NCI-H69 (cell line): ENCODE measurements around the gene NOXO1.
"Not testable (repeated sequence)": the region's sequence is repeated elsewhere in the genome, so short reads cannot be mapped to it uniquely, and the experiment has no call there.

Source experiments
- DNase-seq: peaks from one replicate; lab custom pipeline; 2025; lab: John Stamatoyannopoulos, UW

The NOXO1 gene

GRCh38 chr16:1942047-1942809 lies 39.0 kb downstream of the NOXO1 start:
- peak; percentile 28 for DNase-seq

GRCh38 chr16:1941162-1942046 lies 39.9 kb downstream of the NOXO1 start:
- DNase-seq, result no peak

- DNase-seq, result no peak
Observed at GRCh38 chr16:1940273-1941161, 40.8 kb downstream of the NOXO1 start.

- not testable (repeated sequence) for DNase-seq
Observed at GRCh38 chr16:1939833-1940232, 41.4 kb downstream of the NOXO1 start.

GRCh38 chr16:1938910-1939309 lies 42.4 kb downstream of the NOXO1 start:
- DNase-seq, result no peak

- DNase-seq, result no peak
Observed at GRCh38 chr16:1938316-1938715, 43.0 kb downstream of the NOXO1 start.

GRCh38 chr16:1936945-1937479 lies 44.3 kb downstream of the NOXO1 start:
- DNase-seq, result no peak

GRCh38 chr16:1933097-1933661 lies 48.1 kb downstream of the NOXO1 start:
- DNase-seq, result no peak

- DNase-seq, result peak; percentile 76
Observed at GRCh38 chr16:1932050-1933028, 48.9 kb downstream of the NOXO1 start.

- DNase-seq, result no peak
Observed at GRCh38 chr16:1930338-1930720, 50.9 kb downstream of the NOXO1 start.

- DNase-seq, result peak; percentile 92
Observed at GRCh38 chr16:1929578-1930337, 51.5 kb downstream of the NOXO1 start.

- peak; percentile 61 for DNase-seq
Observed at GRCh38 chr16:1929105-1929504, 52.2 kb downstream of the NOXO1 start.
